Muscle layer of colon (tissue), 2 donors: ENCODE measurements around the gene CNNM1.

Experiments
- H3K27ac ChIP-seq: one replicate; pipeline ENCODE4 v1.7.0; 2013; ENCODE audit warnings: low read depth, mild to moderate bottlenecking, low read length, moderate library complexity
- H3K27me3 ChIP-seq, 2 donors: one replicate each; pipeline ENCODE4 v1.7.0; 2013; ENCODE audit warnings: low read length in 2 of 2, mild to moderate bottlenecking in 2 of 2; ENCODE audit not compliant: insufficient read depth in 2 of 2, control insufficient read depth in 1 of 2
- H3K36me3 ChIP-seq: one replicate; pipeline ENCODE4 v1.7.0; 2013; ENCODE audit warnings: mild to moderate bottlenecking, low read length; ENCODE audit not compliant: insufficient read depth
- H3K4me1 ChIP-seq: one replicate; pipeline ENCODE4 v1.7.0; 2013; ENCODE audit warnings: mild to moderate bottlenecking, low read length; ENCODE audit not compliant: insufficient read depth
- H3K4me3 ChIP-seq, 2 donors: one replicate each; pipeline ENCODE4 v1.7.0; 2013; ENCODE audit warnings: low read length in 2 of 2, low read depth in 1 of 2, mild to moderate bottlenecking in 1 of 2, moderate library complexity in 1 of 2
- H3K9ac ChIP-seq: one replicate; pipeline ENCODE4 v1.7.0; 2013; ENCODE audit warnings: low read length
- H3K9me3 ChIP-seq: one replicate; pipeline ENCODE4 v1.7.0; 2013; ENCODE audit warnings: mild to moderate bottlenecking, low read length
- donor health status: abdominal sarcoma.
- donor health status: Adenocarcinoma of cecum.

The CNNM1 gene

DNA sequence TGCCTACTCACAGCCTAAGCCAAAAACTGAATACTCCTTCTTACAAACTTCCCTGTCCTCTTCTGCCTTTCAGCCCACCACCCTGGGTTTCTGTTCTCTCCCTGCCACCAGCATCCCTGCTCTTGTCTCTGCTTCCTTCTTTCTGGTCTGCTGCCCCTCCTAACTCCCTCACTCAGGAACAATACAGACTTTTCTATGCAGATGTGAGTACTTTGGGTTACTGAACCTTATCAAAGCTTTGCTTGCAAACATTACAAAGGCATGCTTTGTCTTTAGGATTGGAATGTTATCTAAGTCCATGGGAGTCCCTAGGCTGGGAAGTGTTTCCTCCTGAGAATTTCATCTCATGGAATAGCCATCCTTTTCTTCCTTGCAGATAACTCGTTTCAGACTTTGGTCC, 28.9 kb downstream of the CNNM1 start:
- Histone ChIP-seq H3K9ac (no peak overlapping the region), H3K36me3 (no peaks in the 10 kb centered on the region), H3K4me1 (no peaks in the 10 kb centered on the region), H3K9me3 (no peaks in the 10 kb centered on the region), H3K27ac (no peak overlapping the region), H3K27me3 (no peaks in the 10 kb centered on the region), H3K4me3 (no peak overlapping the region)

DNA sequence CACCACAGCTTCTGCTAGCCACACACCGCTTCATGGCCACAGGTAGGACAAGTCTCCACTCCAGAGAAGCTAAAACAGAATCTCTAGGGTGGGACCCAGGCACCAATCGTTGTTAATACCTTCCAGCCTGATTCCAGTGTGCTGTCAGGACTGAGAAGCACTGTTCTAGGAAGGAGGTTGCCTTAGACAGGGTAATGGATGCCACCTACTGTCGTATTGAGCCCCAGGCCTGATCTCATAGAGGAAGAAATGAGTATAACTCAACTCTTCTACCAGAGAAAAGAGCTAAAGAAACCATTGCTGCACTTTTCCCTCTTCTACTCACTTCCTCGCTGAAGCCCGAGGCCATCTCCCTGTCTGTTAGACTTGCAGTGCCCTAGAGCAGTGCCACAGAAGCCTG, 31.8 kb downstream of the CNNM1 start:
- Histone ChIP-seq H3K36me3 (no peaks in the 10 kb centered on the region), H3K4me1 (no peaks in the 10 kb centered on the region), H3K9me3 (no peaks in the 10 kb centered on the region), H3K27ac (no peak overlapping the region), H3K4me3 (no peak overlapping the region), H3K27me3 (no peaks in the 10 kb centered on the region), H3K9ac (no peak overlapping the region)

DNA sequence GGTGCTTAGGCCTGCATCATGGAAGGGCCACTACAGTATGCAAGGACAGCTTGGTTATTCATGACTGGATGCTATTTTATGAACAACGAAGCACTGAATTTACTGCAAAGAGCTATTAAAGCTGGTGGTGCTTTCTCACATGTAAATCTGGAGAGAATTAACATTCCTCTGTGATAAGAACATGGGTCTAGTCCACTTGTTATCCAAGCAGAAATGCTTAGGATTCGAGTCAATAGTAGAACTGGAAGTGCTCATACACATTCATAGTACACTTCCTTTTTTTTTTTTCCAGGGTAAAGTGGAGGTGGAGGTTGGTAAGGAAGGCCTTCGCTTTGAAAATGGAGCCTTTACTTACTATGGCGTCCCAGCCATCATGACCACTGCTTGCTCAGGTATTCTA, 35.0 kb downstream of the CNNM1 start:
- Histone ChIP-seq H3K9me3 (no peaks in the 10 kb centered on the region), H3K36me3 (no peaks in the 10 kb centered on the region), H3K9ac (no peak overlapping the region), H3K4me1 (no peaks in the 10 kb centered on the region), H3K27ac (no peak overlapping the region), H3K27me3 (no peaks in the 10 kb centered on the region), H3K4me3 (no peak overlapping the region)

DNA sequence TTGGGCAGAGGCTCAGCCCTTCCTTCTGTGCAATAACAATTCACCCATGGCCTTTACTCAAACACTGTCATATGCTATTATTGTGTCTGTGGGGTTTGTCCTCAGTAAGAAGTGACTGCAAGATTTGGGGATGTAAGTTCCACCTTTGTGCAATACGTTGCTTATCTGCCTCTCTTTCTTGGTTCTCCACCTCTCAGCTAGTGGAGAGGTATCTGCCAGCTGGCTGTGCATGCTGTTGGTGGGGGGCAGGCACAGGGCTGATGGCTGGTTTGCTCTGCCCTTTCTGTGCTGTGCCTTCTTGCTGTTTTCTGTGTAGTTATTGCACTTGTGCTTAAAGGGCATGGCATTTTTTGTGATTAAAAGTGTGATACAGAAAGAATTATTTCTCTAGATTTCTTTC, 36.2 kb downstream of the CNNM1 start:
- Histone ChIP-seq H3K4me1 (no peaks in the 10 kb centered on the region), H3K36me3 (no peaks in the 10 kb centered on the region), H3K4me3 (no peak overlapping the region), H3K9me3 (no peaks in the 10 kb centered on the region), H3K27ac (no peak overlapping the region), H3K27me3 (no peaks in the 10 kb centered on the region), H3K9ac (no peak overlapping the region)

DNA sequence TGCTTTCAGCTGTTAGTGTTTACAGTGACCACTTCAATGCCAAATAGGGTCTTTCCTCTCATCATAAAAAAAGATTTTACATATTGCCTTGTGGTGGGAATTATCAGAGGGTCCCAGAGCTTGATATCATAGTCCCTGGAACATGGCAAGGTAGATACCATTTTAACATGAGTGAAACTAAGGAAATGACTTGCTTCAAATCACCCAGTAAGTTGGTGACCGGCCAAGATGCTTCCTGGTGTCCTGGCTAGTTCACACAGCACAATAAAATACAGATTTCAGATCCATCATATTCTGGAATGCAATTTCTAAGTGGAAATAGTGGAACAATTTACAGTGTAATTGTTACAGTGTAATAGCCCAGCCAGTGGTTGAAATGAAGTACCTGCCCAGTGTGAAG, 36.6 kb downstream of the CNNM1 start:
- H3K9me3 ChIP-seq = no peaks in the 10 kb centered on the region
- no peak overlapping the region for H3K9ac ChIP-seq
- H3K27me3 ChIP-seq = no peaks in the 10 kb centered on the region
- no peaks in the 10 kb centered on the region for H3K4me1 ChIP-seq
- no peaks in the 10 kb centered on the region for H3K36me3 ChIP-seq
- H3K27ac ChIP-seq = no peak overlapping the region
- H3K4me3 ChIP-seq = no peak overlapping the region

DNA sequence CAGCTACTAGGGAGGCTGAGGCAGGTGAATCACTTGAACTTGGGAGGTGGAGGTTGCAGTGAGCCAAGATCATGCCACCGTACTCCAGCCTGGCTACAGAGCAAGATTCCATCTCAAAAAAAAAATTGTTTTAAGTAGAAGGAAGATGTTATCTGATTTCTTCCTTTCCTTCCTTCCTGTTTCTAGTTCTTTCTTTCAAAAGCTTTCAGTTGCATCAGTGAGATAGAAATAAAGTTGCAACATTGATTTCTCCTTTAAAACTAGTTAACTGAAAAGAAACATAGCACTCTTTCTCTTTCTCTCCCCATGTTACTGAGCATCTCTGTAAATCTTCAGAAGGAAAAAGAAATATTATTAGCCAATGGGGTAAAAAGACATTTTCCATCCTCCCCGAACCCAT, 37.5 kb downstream of the CNNM1 start:
- Histone ChIP-seq H3K9ac (no peak overlapping the region), H3K4me1 (no peaks in the 10 kb centered on the region), H3K27me3 (no peaks in the 10 kb centered on the region), H3K36me3 (no peaks in the 10 kb centered on the region), H3K4me3 (no peak overlapping the region), H3K9me3 (no peaks in the 10 kb centered on the region), H3K27ac (no peak overlapping the region)

DNA sequence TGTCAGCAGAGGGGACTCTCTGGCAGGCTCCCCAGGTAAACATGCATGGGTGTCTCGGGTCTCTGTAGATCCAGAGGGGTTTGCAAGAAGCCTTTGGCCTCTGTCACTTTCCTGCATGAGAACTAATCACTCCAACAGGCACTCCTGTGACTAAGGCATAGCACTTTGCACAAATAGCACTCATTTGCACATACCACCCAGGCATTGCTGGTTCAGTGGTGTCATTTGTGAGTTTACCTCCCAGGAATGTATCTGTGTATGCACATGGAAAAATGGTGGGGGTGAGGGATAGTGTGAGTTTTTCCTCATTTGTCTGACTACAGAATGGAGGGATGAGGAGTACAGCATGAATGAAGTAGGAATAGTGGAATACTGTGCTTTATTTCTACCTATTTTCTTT, 39.5 kb downstream of the CNNM1 start:
- Histone ChIP-seq H3K9ac (no peak overlapping the region), H3K27ac (no peak overlapping the region), H3K36me3 (no peaks in the 10 kb centered on the region), H3K27me3 (no peaks in the 10 kb centered on the region), H3K4me3 (no peak overlapping the region), H3K9me3 (no peaks in the 10 kb centered on the region), H3K4me1 (no peaks in the 10 kb centered on the region)

DNA sequence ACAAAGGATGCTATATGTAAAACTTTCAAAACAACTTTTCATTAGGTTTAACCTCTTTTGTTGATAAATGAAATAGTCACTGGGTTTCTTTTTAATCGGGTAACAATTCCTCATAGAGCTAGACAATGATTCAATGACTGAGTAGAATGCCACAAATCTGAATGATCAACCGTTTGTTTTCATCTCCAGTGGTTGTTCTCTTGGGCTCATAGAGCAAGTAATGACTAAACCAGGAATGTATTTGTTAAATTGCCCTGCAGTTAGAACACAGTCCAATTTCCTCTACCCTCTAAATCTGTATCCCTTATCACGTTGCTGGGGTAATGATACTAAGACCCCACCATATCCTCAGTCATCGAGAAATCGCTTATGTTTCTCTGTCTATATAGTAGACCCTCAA, 40.0 kb downstream of the CNNM1 start:
- Histone ChIP-seq H3K27ac (no peak overlapping the region), H3K4me1 (no peaks in the 10 kb centered on the region), H3K9ac (no peak overlapping the region), H3K27me3 (no peaks in the 10 kb centered on the region), H3K9me3 (no peaks in the 10 kb centered on the region), H3K36me3 (no peaks in the 10 kb centered on the region), H3K4me3 (no peak overlapping the region)

DNA sequence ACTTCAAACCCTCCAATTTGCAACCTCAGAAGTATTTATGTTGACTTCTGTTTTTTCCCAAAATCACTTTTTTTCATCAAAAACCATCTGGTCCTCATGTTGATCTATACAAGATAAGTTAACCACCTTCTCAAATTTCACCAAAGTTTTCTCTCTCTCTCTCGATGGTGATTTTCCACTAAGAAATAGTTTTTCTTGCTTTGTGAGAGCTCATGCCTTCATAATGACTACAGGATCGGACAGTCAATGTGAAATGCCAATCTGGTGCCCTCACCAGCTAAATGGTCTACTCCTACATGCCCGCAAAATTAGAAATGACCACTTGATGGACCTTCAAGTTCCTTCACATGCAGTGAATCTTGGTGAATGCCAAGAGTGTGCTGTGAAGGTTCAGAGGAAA, 40.4 kb downstream of the CNNM1 start:
- Histone ChIP-seq H3K9me3 (no peaks in the 10 kb centered on the region), H3K9ac (no peak overlapping the region), H3K27ac (no peak overlapping the region), H3K4me3 (no peak overlapping the region), H3K36me3 (no peaks in the 10 kb centered on the region), H3K27me3 (no peaks in the 10 kb centered on the region), H3K4me1 (no peaks in the 10 kb centered on the region)

DNA sequence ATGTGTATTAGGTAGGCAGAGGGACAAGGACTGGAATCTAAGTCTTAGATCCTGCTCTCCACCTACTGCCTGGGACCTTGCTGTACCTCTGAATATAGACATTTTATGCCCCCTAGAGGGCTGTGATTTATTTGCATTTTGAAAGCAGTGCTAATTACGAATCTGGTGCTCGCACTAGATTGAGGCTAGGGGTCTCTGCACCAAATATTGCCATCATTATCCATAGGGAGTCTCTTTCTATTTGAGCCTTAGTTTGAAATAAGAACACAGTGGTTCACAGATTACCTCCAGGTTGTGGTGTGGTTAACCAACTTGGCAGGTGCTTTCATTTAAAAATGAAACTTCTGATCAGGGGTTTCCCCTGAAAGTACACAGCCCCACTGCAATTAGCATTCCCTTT, 41.8 kb downstream of the CNNM1 start:
- Histone ChIP-seq H3K4me1 (no peaks in the 10 kb centered on the region), H3K9ac (no peak overlapping the region)

DNA sequence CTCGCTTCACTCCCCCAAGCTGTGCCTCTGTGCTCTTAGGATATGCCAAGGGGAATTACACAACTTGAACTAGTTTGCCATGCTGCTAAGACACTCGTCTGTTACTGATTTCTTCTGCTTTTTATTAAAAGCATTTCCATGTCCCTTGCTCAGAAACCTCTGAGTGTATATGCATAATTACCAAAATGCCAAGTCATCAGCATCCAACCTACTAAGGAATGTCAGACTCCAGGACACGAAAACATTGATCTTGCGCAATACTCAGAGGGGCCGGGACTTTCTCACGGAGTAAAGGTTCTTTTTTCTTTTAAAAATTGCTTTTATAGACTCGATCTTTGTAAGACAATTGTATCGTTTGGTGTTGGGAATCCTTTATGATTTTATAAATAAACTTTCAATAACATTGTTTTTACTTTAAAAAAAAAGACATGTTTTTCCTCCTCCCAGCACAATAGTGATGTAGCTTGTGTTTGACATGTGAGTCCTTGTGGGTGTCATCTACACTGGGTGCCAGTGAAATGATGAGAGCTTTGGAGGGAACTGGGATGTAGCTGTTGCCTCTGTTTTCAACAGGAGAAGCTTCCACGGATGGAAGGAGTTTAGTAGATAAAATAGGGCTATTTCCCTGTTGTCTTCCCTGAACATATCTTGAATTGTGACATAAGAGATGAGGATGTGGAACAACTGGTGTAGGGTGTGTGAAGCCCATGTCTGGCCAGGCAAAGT, 43.6 kb downstream of the CNNM1 start:
- Histone ChIP-seq H3K36me3 (no peaks in the 10 kb centered on the region), H3K27me3 (no peaks in the 10 kb centered on the region), H3K4me1 (no peaks in the 10 kb centered on the region), H3K9me3 (no peaks in the 10 kb centered on the region), H3K4me3 (no peak overlapping the region), H3K9ac (no peak overlapping the region), H3K27ac (no peak overlapping the region)

More for the DNA sequence above, 41.8 kb downstream of the CNNM1 start:
- Histone ChIP-seq H3K27me3 (no peaks in the 10 kb centered on the region), H3K36me3 (no peaks in the 10 kb centered on the region), H3K4me3 (no peak overlapping the region), H3K9me3 (no peaks in the 10 kb centered on the region), H3K27ac (no peak overlapping the region)

DNA sequence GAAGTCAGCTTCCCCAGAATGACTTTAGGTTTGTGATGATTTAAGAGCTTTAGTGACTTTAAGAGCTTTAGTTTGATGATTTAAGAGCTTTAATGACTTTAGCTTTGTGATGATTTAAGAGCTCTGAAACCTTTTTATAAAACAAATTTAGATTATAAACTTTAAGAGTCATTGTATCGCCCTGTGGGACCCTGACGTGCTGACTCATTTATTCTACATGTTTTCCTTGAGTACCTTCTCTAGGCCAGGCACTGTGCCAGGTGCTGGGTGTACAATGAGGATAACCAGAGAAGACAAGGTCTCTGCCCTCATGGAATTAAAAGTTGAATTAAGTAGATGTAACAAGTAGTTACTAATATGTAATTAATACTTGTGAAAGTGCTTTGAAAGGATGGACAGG, 45.4 kb downstream of the CNNM1 start:
- no peak overlapping the region for H3K4me3 ChIP-seq
- no peak overlapping the region for H3K27ac ChIP-seq
- no peaks in the 10 kb centered on the region for H3K4me1 ChIP-seq
- H3K9ac ChIP-seq = no peak overlapping the region
- H3K9me3 ChIP-seq = no peaks in the 10 kb centered on the region
- H3K27me3 ChIP-seq = no peaks in the 10 kb centered on the region
- no peaks in the 10 kb centered on the region for H3K36me3 ChIP-seq
